ENCODE measurements around the gene SH3RF3.

The SH3RF3 gene

GRCh38 chr2:109444916-109445315 lies 315.9 kb downstream of the SH3RF3 start:
- Histone ChIP-seq H3K4me3 (replicated peaks; ENCODE audit: low read depth, low read length) (no peak overlapping the region), H3K27me3 (replicated peaks; ENCODE audit: control insufficient read depth, insufficient read depth, low read length) (no peaks in the 10 kb centered on the region), H3K36me3 (ENCODE audit: control insufficient read depth, insufficient read depth, low read length) (no peaks in the 10 kb centered on the region)
- TF ChIP-seq CTCF (IDR thresholded peaks at IDR 0.05; ENCODE audit: insufficient read depth, low read length, poor library complexity, severe bottlenecking) = no peak
- no peak for DNase-seq (ENCODE audit: extremely low read depth, insufficient read length)

GRCh38 chr2:109446278-109447131 lies 317.5 kb downstream of the SH3RF3 start:
- Histone ChIP-seq H3K27me3 (replicated peaks; ENCODE audit: control insufficient read depth, insufficient read depth, low read length) (no peaks in the 10 kb centered on the region), H3K4me3 (replicated peaks; ENCODE audit: low read depth, low read length) (no peak overlapping the region), H3K36me3 (ENCODE audit: control insufficient read depth, insufficient read depth, low read length) (no peaks in the 10 kb centered on the region)
- DNase-seq (ENCODE audit: extremely low read depth, insufficient read length) = no peak
- TF ChIP-seq CTCF (IDR thresholded peaks at IDR 0.05; ENCODE audit: insufficient read depth, low read length, poor library complexity, severe bottlenecking) = no peak

- no peak overlapping the region for H3K4me3 ChIP-seq (replicated peaks; ENCODE audit: low read depth, low read length)
- H3K36me3 ChIP-seq (ENCODE audit: control insufficient read depth, insufficient read depth, low read length) = no peaks in the 10 kb centered on the region
- no peak for DNase-seq (ENCODE audit: extremely low read depth, insufficient read length)
- H3K27me3 ChIP-seq (replicated peaks; ENCODE audit: control insufficient read depth, insufficient read depth, low read length) = no peaks in the 10 kb centered on the region
- TF ChIP-seq CTCF (IDR thresholded peaks at IDR 0.05; ENCODE audit: insufficient read depth, low read length, poor library complexity, severe bottlenecking) = no peak
Observed at GRCh38 chr2:109447251-109447661, 318.3 kb downstream of the SH3RF3 start.

GRCh38 chr2:109447776-109448175 lies 318.8 kb downstream of the SH3RF3 start:
- TF ChIP-seq CTCF (IDR thresholded peaks at IDR 0.05; ENCODE audit: insufficient read depth, low read length, poor library complexity, severe bottlenecking) = no peak
- H3K27me3 ChIP-seq (replicated peaks; ENCODE audit: control insufficient read depth, insufficient read depth, low read length) = no peaks in the 10 kb centered on the region
- no peak for DNase-seq (ENCODE audit: extremely low read depth, insufficient read length)
- H3K4me3 ChIP-seq (replicated peaks; ENCODE audit: low read depth, low read length) = no peak overlapping the region
- H3K36me3 ChIP-seq (ENCODE audit: control insufficient read depth, insufficient read depth, low read length) = no peaks in the 10 kb centered on the region

- DNase-seq (ENCODE audit: extremely low read depth, insufficient read length) = no peak
- H3K4me3 ChIP-seq (replicated peaks; ENCODE audit: low read depth, low read length) = no peak overlapping the region
- TF ChIP-seq CTCF (IDR thresholded peaks at IDR 0.05; ENCODE audit: insufficient read depth, low read length, poor library complexity, severe bottlenecking) = no peak
- no peaks in the 10 kb centered on the region for H3K27me3 ChIP-seq (replicated peaks; ENCODE audit: control insufficient read depth, insufficient read depth, low read length)
- H3K36me3 ChIP-seq (ENCODE audit: control insufficient read depth, insufficient read depth, low read length) = no peaks in the 10 kb centered on the region
Observed at GRCh38 chr2:109448207-109448606, 319.2 kb downstream of the SH3RF3 start.
